Measurements from ENCODE around the gene PTPRG.

- no peak for TF ChIP-seq CTCF (IDR thresholded peaks at IDR 0.05; ENCODE audit: low read depth, low read length, poor library complexity, severe bottlenecking)
- no peak for TF ChIP-seq EZH2phosphoT487 (IDR thresholded peaks at IDR 0.05; ENCODE audit: borderline replicate concordance, low read length)
Observed at GRCh38 chr3:61758839-61759238, 197.5 kb downstream of the PTPRG start.

Data from DOHH2 (cell line).